ENCODE results near the gene CEMIP. TPM values are rescaled to one million over a fixed set of nuclear protein-coding genes. Genes with fewer than 3 reads are reported as not detected.

The CEMIP gene
- polyA plus RNA-seq, 1 donor (not counting 4 experiments of a cell fraction or from before 2014, with no cell fraction given), result 2.3 TPM

GRCh38 chr15:80834402-80834801, 55.2 kb downstream of the CEMIP start:
- Histone ChIP-seq H3K9ac (ENCODE audit: control insufficient read depth, extremely low read depth, insufficient read depth, low read length) (no peak overlapping the region), H3K27me3 (ENCODE audit: control insufficient read depth, extremely low read depth, insufficient read depth, low read length) (no peaks in the 10 kb centered on the region), H3K27ac (ENCODE audit: control insufficient read depth, insufficient read depth, low read length) (no peak overlapping the region), H3K4me2 (ENCODE audit: control insufficient read depth, extremely low read depth, insufficient read depth, low read depth, low read length) (no peak overlapping the region), H3K9me1 (ENCODE audit: control insufficient read depth, extremely low read depth, insufficient read depth, low read length) (no peaks in the 10 kb centered on the region), H3K4me3 (ENCODE audit: control insufficient read depth in 2 of 3, extremely low read depth in 1 of 3, insufficient read depth in 2 of 3, low read depth in 1 of 3, low read length in 3 of 3) (no peak overlapping the region), H3K79me2 (ENCODE audit: control insufficient read depth, insufficient read depth, low read length) (no peaks in the 10 kb centered on the region), H3K36me3 (ENCODE audit: control insufficient read depth in 2 of 2, extremely low read depth in 1 of 2, insufficient read depth in 2 of 2, low read length in 2 of 2) (no peaks in the 10 kb centered on the region), H3K4me1 (ENCODE audit: control insufficient read depth, extremely low read depth, insufficient read depth, low read length) (no peaks in the 10 kb centered on the region), H4K20me1 (ENCODE audit: control insufficient read depth, extremely low read depth, insufficient read depth, low read length) (no peaks in the 10 kb centered on the region), H2AFZ (ENCODE audit: control insufficient read depth, low read length) (no peak overlapping the region), H3K9me3 (ENCODE audit: control insufficient read depth, low read depth, low read length) (no peaks in the 10 kb centered on the region)
- dilution Hi-C loops (cut with MboI; ENCODE audit: extremely low pct_ligation_motif_present, low sequenced_read_pairs), result no loop called here
- DNase-seq (ENCODE audit: low read depth, low spot score) (no peak), FAIRE-seq (no peak)
- TF ChIP-seq, protein P1, sequence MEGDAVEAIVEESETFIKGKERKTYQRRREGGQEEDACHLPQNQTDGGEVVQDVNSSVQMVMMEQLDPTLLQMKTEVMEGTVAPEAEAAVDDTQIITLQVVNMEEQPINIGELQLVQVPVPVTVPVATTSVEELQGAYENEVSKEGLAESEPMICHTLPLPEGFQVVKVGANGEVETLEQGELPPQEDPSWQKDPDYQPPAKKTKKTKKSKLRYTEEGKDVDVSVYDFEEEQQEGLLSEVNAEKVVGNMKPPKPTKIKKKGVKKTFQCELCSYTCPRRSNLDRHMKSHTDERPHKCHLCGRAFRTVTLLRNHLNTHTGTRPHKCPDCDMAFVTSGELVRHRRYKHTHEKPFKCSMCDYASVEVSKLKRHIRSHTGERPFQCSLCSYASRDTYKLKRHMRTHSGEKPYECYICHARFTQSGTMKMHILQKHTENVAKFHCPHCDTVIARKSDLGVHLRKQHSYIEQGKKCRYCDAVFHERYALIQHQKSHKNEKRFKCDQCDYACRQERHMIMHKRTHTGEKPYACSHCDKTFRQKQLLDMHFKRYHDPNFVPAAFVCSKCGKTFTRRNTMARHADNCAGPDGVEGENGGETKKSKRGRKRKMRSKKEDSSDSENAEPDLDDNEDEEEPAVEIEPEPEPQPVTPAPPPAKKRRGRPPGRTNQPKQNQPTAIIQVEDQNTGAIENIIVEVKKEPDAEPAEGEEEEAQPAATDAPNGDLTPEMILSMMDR (optimal IDR thresholded peaks at IDR 0.05 in 1 of 3, IDR thresholded peaks at IDR 0.05 in 1 of 3, conservative IDR thresholded peaks at IDR 0.05 in 1 of 3; ENCODE audit: extremely low read depth in 1 of 3, insufficient read depth in 2 of 3, low read length in 3 of 3), result no peak
- no peak for TF ChIP-seq EZH2 (IDR thresholded peaks at IDR 0.05; ENCODE audit: low read length)

DNA sequence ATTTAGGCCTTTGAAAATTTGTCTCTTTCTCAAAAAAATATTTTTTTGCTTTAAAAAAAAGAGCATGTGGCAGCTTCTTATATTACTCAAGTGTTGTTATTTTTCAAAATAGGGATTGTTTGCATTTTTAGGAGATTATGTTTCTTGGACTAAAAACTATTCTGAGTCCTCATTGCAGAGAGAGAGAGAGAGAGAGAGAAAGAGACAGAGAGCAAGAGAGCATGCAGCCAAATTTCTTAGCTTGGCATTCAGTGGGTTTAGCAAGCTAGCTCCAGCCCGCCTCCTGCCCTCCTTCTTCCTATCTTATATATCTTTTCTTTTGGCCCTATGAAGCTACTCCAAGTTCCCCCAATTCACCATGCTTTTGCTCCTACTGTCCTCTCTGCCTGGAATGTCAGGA, 55.7 kb downstream of the CEMIP start:
- Histone ChIP-seq H3K9me3 (ENCODE audit: control insufficient read depth, low read depth, low read length) (no peaks in the 10 kb centered on the region), H3K27ac (ENCODE audit: control insufficient read depth, insufficient read depth, low read length) (no peak overlapping the region), H2AFZ (ENCODE audit: control insufficient read depth, low read length) (no peak overlapping the region), H3K4me3 (ENCODE audit: control insufficient read depth in 2 of 3, extremely low read depth in 1 of 3, insufficient read depth in 2 of 3, low read depth in 1 of 3, low read length in 3 of 3) (no peak overlapping the region), H3K4me2 (ENCODE audit: control insufficient read depth, extremely low read depth, insufficient read depth, low read depth, low read length) (no peak overlapping the region), H3K36me3 (ENCODE audit: control insufficient read depth in 2 of 2, extremely low read depth in 1 of 2, insufficient read depth in 2 of 2, low read length in 2 of 2) (no peaks in the 10 kb centered on the region), H3K27me3 (ENCODE audit: control insufficient read depth, extremely low read depth, insufficient read depth, low read length) (no peaks in the 10 kb centered on the region), H4K20me1 (ENCODE audit: control insufficient read depth, extremely low read depth, insufficient read depth, low read length) (no peaks in the 10 kb centered on the region), H3K9me1 (ENCODE audit: control insufficient read depth, extremely low read depth, insufficient read depth, low read length) (no peaks in the 10 kb centered on the region), H3K9ac (ENCODE audit: control insufficient read depth, extremely low read depth, insufficient read depth, low read length) (no peak overlapping the region), H3K79me2 (ENCODE audit: control insufficient read depth, insufficient read depth, low read length) (no peaks in the 10 kb centered on the region), H3K4me1 (ENCODE audit: control insufficient read depth, extremely low read depth, insufficient read depth, low read length) (no peaks in the 10 kb centered on the region)
- FAIRE-seq, result no peak
- dilution Hi-C loops (cut with MboI; ENCODE audit: extremely low pct_ligation_motif_present, low sequenced_read_pairs), result no loop called here
- TF ChIP-seq, protein P1 (optimal IDR thresholded peaks at IDR 0.05 in 1 of 3, IDR thresholded peaks at IDR 0.05 in 1 of 3, conservative IDR thresholded peaks at IDR 0.05 in 1 of 3; ENCODE audit: extremely low read depth in 1 of 3, insufficient read depth in 2 of 3, low read length in 3 of 3), result no peak
- no peak for TF ChIP-seq EZH2 (IDR thresholded peaks at IDR 0.05; ENCODE audit: low read length)
- no peak for DNase-seq (ENCODE audit: low read depth, low spot score)

Data from keratinocyte (primary cell).